GM23338 (cell line): ENCODE measurements around the gene USP43. TPM values are rescaled to one million over a fixed set of nuclear protein-coding genes. Genes with fewer than 3 reads are reported as not detected.
A peak's percentile ranks its signal among the peaks of the same experiment; 100 is the strongest.

ENCODE experiments used
- ATAC-seq: fragments of 200-7000 bp; cut with Tn5 transposase; 3 replicates; pipeline ENCODE4 v1.9.1; 2020
- DNase-seq: peaks from one replicate; pipeline ENCODE4 v3.0.0-alpha.2; 2015; ENCODE audit warnings: low spot score
- H2AFZ ChIP-seq: fragments of 200-600 bp; sonication (generic); 2 replicates; pipeline ENCODE4 v1.8.0; 2016; ENCODE audit warnings: antibody characterized with exemption, mild to moderate bottlenecking, moderate library complexity
- H3F3A ChIP-seq: fragments of 200-600 bp; sonication (generic); replicated peaks from 2 replicates; pipeline ENCODE4 v1.8.0; 2017; ENCODE audit warnings: antibody characterized with exemption, mixed run types, low read depth
- H3K27ac ChIP-seq: fragments of 200-600 bp; sonication (generic); 2 replicates; pipeline ENCODE4 v1.6.1; 2016; ENCODE audit warnings: low read depth
- H3K27me3 ChIP-seq: fragments of 200-600 bp; sonication (generic); 2 replicates; pipeline ENCODE4 v1.8.0; 2016; ENCODE audit warnings: mild to moderate bottlenecking, mixed run types, moderate library complexity; ENCODE audit not compliant: insufficient read depth
- H3K36me3 ChIP-seq: fragments of 200-600 bp; sonication (generic); 2 replicates; pipeline ENCODE4 v1.8.0; 2016; ENCODE audit warnings: mild to moderate bottlenecking; ENCODE audit not compliant: insufficient read depth
- H3K4me1 ChIP-seq: fragments of 200-600 bp; sonication (generic); 2 replicates; pipeline ENCODE4 v1.8.0; 2016; ENCODE audit warnings: mild to moderate bottlenecking, moderate library complexity; ENCODE audit not compliant: insufficient read depth
- H3K4me2 ChIP-seq: fragments of 200-600 bp; sonication (generic); 2 replicates; pipeline ENCODE4 v1.7.1; 2017; ENCODE audit warnings: mixed run types
- H3K4me3 ChIP-seq: fragments of 200-600 bp; sonication (generic); 2 replicates; pipeline ENCODE4 v1.6.1; 2016; ENCODE audit warnings: mixed run types
- H3K79me2 ChIP-seq: fragments of 200-600 bp; sonication (generic); replicated peaks from 2 replicates; pipeline ENCODE4 v1.8.0; 2017; ENCODE audit warnings: mild to moderate bottlenecking; ENCODE audit not compliant: insufficient read depth
- H3K9me2 ChIP-seq: fragments of 200-600 bp; sonication (generic); 2 replicates; pipeline ENCODE4 v1.8.0; 2017; ENCODE audit not compliant: insufficient read depth
- H4K20me1 ChIP-seq: fragments of 200-600 bp; sonication (generic); replicated peaks from 2 replicates; pipeline ENCODE4 v1.8.0; 2017; ENCODE audit warnings: mild to moderate bottlenecking; ENCODE audit not compliant: insufficient read depth
- H3K27ac Mint-ChIP-seq: 2 replicates; pipeline ENCODE4 v1.8.0; 2020; ENCODE audit warnings: inconsistent platforms, mild to moderate bottlenecking, moderate library complexity, mixed read lengths
- H3K27me3 Mint-ChIP-seq: 3 replicates; pipeline ENCODE4 v1.8.0; 2022; ENCODE audit warnings: low read depth, mild to moderate bottlenecking, moderate library complexity, mixed read lengths, inconsistent platforms; ENCODE audit not compliant: insufficient read depth, poor library complexity
- H3K36me3 Mint-ChIP-seq: 3 replicates; pipeline ENCODE4 v1.8.0; 2021; ENCODE audit warnings: low read depth, mild to moderate bottlenecking, inconsistent platforms, moderate library complexity, mixed read lengths
- H3K4me1 Mint-ChIP-seq: 3 replicates; pipeline ENCODE4 v1.8.0; 2020; ENCODE audit warnings: mild to moderate bottlenecking, inconsistent platforms, mixed read lengths
- H3K4me3 Mint-ChIP-seq: 3 replicates; pipeline ENCODE4 v1.8.0; 2021; ENCODE audit warnings: moderate library complexity, mild to moderate bottlenecking, inconsistent platforms, mixed read lengths
- H3K9me3 Mint-ChIP-seq: 3 replicates; pipeline ENCODE4 v1.8.0; 2020; ENCODE audit warnings: moderate library complexity, mild to moderate bottlenecking, inconsistent platforms, mixed read lengths
- CREB1 ChIP-seq: fragments of 250-450 bp; sonication (Bioruptor Pico); IDR thresholded peaks from 2 replicates; pipeline ENCODE4 v1.5.0; 2020; ENCODE audit warnings: low read depth, mild to moderate bottlenecking, moderate library complexity
- EZH2 ChIP-seq: fragments of 200-600 bp; sonication (generic); IDR thresholded peaks from one replicate; pipeline ENCODE4 v1.8.0; 2017; ENCODE audit warnings: antibody characterized with exemption, mild to moderate bottlenecking, low read depth; ENCODE audit not compliant: unreplicated experiment
- EZH2phosphoT487 ChIP-seq: fragments of 200-600 bp; sonication (generic); IDR thresholded peaks from one replicate; pipeline ENCODE4 v1.8.1; 2018; ENCODE audit warnings: antibody characterized with exemption; ENCODE audit not compliant: unreplicated experiment
- NANOG ChIP-seq: IDR thresholded peaks from 2 replicates; pipeline ENCODE4 v1.6.1; 2016; ENCODE audit warnings: antibody characterized with exemption, borderline replicate concordance
- ZNF114 ChIP-seq: fragments of 250-450 bp; sonication (Bioruptor Pico); IDR thresholded peaks from 2 replicates; pipeline ENCODE4 v1.5.0; 2020; ENCODE audit warnings: mild to moderate bottlenecking, moderate library complexity
- ZNF331 ChIP-seq: fragments of 250-450 bp; sonication (Bioruptor Pico); IDR thresholded peaks from 2 replicates; pipeline ENCODE4 v1.5.0; 2020; ENCODE audit warnings: low read depth, mild to moderate bottlenecking, moderate library complexity
- polyA plus RNA-seq: library from polyadenylated mRNA; unstranded; fragments of >200 nt; fragmentation: Nextera tagmentation; extraction: Ambion mirVana; gene quantifications from 2 replicates; pipeline ENCODE4 v1.2.1, GENCODE V29; 2016
- total RNA-seq: library from RNA; depleted of rRNA; stranded (reverse); fragments of >200 nt; shearing (Covaris generic); gene quantifications from 2 replicates; pipeline ENCODE4 v1.2.3, GENCODE V29; 2014
- TF ChIP-seq, protein P1 (sequence below), 2 experiments: fragments of 200-600 bp in 1 of 2; sonication (generic) in 1 of 2; conservative IDR thresholded peaks; 2 replicates each; pipeline versions ENCODE4 v1.5.1 to v1.6.1; 2016 to 2017; ENCODE audit warnings: antibody characterized with exemption in 2 of 2, low read depth in 2 of 2, mild to moderate bottlenecking in 2 of 2, moderate library complexity in 1 of 2
- TF ChIP-seq, protein P2 (sequence below): fragments of 250-450 bp; sonication (Bioruptor Pico); IDR thresholded peaks from 2 replicates; pipeline ENCODE4 v1.5.0; 2020; ENCODE audit warnings: mild to moderate bottlenecking, moderate library complexity

Gene USP43
- total and polyA plus RNA-seq, 2 experiments from 2014 or later = 5.7 to 12.5 TPM

GRCh38 chr17:9768381-9768934 lies 123.1 kb downstream of the USP43 start:
- Histone ChIP-seq H4K20me1 (no peaks in the 10 kb centered on the region), H3K79me2 (no peaks in the 10 kb centered on the region), H3K4me3 (no peak overlapping the region), H3K27ac (no peak overlapping the region), H3K4me2 (no peak overlapping the region), H3K9me2 (no peaks in the 10 kb centered on the region), H3K4me1 (no peaks in the 10 kb centered on the region), H3K27me3 (no peaks in the 10 kb centered on the region), H3F3A (no peaks in the 10 kb centered on the region), H2AFZ (no peak overlapping the region), H3K36me3 (no peaks in the 10 kb centered on the region)
- TF ChIP-seq CREB1 = no peak
- TF ChIP-seq, protein P1, sequence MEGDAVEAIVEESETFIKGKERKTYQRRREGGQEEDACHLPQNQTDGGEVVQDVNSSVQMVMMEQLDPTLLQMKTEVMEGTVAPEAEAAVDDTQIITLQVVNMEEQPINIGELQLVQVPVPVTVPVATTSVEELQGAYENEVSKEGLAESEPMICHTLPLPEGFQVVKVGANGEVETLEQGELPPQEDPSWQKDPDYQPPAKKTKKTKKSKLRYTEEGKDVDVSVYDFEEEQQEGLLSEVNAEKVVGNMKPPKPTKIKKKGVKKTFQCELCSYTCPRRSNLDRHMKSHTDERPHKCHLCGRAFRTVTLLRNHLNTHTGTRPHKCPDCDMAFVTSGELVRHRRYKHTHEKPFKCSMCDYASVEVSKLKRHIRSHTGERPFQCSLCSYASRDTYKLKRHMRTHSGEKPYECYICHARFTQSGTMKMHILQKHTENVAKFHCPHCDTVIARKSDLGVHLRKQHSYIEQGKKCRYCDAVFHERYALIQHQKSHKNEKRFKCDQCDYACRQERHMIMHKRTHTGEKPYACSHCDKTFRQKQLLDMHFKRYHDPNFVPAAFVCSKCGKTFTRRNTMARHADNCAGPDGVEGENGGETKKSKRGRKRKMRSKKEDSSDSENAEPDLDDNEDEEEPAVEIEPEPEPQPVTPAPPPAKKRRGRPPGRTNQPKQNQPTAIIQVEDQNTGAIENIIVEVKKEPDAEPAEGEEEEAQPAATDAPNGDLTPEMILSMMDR (conservative IDR thresholded peaks at IDR 0.05; ENCODE audit: low read depth in 2 of 2) = peak; percentile 36 to 57
- TF ChIP-seq, protein P2, sequence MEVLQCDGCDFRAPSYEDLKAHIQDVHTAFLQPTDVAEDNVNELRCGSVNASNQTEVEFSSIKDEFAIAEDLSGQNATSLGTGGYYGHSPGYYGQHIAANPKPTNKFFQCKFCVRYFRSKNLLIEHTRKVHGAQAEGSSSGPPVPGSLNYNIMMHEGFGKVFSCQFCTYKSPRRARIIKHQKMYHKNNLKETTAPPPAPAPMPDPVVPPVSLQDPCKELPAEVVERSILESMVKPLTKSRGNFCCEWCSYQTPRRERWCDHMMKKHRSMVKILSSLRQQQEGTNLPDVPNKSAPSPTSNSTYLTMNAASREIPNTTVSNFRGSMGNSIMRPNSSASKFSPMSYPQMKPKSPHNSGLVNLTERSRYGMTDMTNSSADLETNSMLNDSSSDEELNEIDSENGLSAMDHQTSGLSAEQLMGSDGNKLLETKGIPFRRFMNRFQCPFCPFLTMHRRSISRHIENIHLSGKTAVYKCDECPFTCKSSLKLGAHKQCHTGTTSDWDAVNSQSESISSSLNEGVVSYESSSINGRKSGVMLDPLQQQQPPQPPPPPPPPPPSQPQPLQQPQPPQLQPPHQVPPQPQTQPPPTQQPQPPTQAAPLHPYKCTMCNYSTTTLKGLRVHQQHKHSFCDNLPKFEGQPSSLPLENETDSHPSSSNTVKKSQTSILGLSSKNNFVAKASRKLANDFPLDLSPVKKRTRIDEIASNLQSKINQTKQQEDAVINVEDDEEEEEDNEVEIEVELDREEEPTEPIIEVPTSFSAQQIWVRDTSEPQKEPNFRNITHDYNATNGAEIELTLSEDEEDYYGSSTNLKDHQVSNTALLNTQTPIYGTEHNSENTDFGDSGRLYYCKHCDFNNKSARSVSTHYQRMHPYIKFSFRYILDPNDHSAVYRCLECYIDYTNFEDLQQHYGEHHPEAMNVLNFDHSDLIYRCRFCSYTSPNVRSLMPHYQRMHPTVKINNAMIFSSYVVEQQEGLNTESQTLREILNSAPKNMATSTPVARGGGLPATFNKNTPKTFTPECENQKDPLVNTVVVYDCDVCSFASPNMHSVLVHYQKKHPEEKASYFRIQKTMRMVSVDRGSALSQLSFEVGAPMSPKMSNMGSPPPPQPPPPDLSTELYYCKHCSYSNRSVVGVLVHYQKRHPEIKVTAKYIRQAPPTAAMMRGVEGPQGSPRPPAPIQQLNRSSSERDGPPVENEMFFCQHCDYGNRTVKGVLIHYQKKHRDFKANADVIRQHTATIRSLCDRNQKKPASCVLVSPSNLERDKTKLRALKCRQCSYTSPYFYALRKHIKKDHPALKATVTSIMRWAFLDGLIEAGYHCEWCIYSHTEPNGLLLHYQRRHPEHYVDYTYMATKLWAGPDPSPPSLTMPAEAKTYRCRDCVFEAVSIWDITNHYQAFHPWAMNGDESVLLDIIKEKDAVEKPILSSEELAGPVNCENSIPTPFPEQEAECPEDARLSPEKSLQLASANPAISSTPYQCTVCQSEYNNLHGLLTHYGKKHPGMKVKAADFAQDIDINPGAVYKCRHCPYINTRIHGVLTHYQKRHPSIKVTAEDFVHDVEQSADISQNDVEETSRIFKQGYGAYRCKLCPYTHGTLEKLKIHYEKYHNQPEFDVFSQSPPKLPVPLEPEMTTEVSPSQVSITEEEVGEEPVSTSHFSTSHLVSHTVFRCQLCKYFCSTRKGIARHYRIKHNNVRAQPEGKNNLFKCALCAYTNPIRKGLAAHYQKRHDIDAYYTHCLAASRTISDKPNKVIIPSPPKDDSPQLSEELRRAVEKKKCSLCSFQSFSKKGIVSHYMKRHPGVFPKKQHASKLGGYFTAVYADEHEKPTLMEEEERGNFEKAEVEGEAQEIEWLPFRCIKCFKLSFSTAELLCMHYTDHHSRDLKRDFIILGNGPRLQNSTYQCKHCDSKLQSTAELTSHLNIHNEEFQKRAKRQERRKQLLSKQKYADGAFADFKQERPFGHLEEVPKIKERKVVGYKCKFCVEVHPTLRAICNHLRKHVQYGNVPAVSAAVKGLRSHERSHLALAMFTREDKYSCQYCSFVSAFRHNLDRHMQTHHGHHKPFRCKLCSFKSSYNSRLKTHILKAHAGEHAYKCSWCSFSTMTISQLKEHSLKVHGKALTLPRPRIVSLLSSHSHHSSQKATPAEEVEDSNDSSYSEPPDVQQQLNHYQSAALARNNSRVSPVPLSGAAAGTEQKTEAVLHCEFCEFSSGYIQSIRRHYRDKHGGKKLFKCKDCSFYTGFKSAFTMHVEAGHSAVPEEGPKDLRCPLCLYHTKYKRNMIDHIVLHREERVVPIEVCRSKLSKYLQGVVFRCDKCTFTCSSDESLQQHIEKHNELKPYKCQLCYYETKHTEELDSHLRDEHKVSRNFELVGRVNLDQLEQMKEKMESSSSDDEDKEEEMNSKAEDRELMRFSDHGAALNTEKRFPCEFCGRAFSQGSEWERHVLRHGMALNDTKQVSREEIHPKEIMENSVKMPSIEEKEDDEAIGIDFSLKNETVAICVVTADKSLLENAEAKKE (CRISPR knock-in tag) = no peak
- no peak for TF ChIP-seq EZH2phosphoT487
- TF ChIP-seq ZNF331 (CRISPR knock-in tag) = no peak
- no peak for TF ChIP-seq ZNF114 (CRISPR knock-in tag)
- TF ChIP-seq NANOG = no peak
- TF ChIP-seq EZH2 = no peak
- Mint-ChIP-seq H3K4me3 (no peak overlapping the region), H3K27me3 (peaks cover 3% of the 10 kb centered on the region), H3K4me1 (no peaks in the 10 kb centered on the region), H3K9me3 (no peaks in the 10 kb centered on the region), H3K27ac (no peak overlapping the region), H3K36me3 (no peaks in the 10 kb centered on the region)
- DNase-seq = peak; percentile 62
- ATAC-seq = peak; percentile 46; the same call in 2 of the 3 replicates
